BJ (cell line): ENCODE results near the gene SMIM12. TPM values are rescaled to one million over a fixed set of nuclear protein-coding genes. Genes with fewer than 3 reads are reported as not detected.

Source experiments
- CTCF ChIA-PET: fragments of 350-600 bp; formaldehyde crosslinking; extraction: SDS; loops from one replicate; lab custom pipeline; 2021; ENCODE audit warnings: antibody characterized with exemption, inconsistent platforms; lab: Yijun Ruan, JAX
- POLR2A ChIA-PET: fragments of 300-600 bp; sonication (Branson Sonifier 250); formaldehyde crosslinking; extraction: SDS; loops from one replicate; lab custom pipeline; 2021; ENCODE audit warnings: antibody characterized with exemption; lab: Charles Lee
- DNase-seq: peaks from one replicate; pipeline ENCODE4 v3.0.0-alpha.2; 2011; ENCODE audit warnings: low read depth
- H3K27me3 ChIP-seq: 2 replicates; pipeline ENCODE4 v1.6.0; 2011; ENCODE audit warnings: low read length; ENCODE audit not compliant: control insufficient read depth, insufficient read depth
- H3K36me3 ChIP-seq: 2 replicates; pipeline ENCODE4 v1.5.1; 2011; ENCODE audit warnings: low read length; ENCODE audit not compliant: control insufficient read depth, insufficient read depth
- H3K4me3 ChIP-seq: 2 replicates; pipeline ENCODE4 v1.5.1; 2011; ENCODE audit warnings: low read depth, mild to moderate bottlenecking, control low read depth, low read length
- polyA plus RNA-seq: library from polyadenylated mRNA; depleted of rRNA; stranded (reverse); fragments of >200 nt; gene quantifications from 2 replicates; pipeline ENCODE4 v1.2.3, GENCODE V29; 2011
- TF ChIP-seq, protein P1 (sequence below): IDR thresholded peaks from 2 replicates; pipeline ENCODE4 v1.5.1; 2011; ENCODE audit warnings: low read depth, mild to moderate bottlenecking, control low read depth, inconsistent platforms, low read length, moderate library complexity; ENCODE audit not compliant: insufficient read depth

The SMIM12 gene
- polyA plus RNA-seq, 1 experiment, result 44.8 TPM

DNA sequence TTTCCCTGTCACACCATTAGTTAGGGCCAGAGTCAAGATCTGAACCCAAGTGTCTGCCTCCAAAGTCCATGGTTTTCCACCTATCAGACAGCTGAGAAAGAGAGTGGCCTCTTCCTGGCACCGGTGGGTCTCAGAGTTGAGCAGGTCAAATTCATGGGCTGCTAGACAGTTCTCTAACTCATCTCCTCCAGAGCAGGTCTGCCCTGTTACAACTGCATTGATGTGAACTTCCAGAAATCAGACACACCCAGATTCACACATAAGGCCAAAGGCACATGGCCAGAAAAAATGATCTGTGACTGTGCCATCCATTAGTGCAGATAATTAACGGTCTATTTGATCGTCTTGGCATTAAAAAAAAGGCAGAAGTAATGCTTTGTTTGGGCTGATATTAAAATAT is 17.5 kb downstream of the SMIM12 start:
- ChIA-PET CTCF (interaction anchor here (0.8 to 3.6 kb wide), 3 partner anchors 11 to 24 kb away, joined by 3 to 24 read pairs (median 3); partner anchors contain the start of gene SMIM12), POLR2A (no interaction called here)
- DNase-seq, result no peak
- Histone ChIP-seq H3K36me3 (peaks cover 2% of the 10 kb centered on the region; the same call in 1 of the 2 replicates), H3K27me3 (no peaks in the 10 kb centered on the region), H3K4me3 (no peak overlapping the region)
- TF ChIP-seq, protein P1, sequence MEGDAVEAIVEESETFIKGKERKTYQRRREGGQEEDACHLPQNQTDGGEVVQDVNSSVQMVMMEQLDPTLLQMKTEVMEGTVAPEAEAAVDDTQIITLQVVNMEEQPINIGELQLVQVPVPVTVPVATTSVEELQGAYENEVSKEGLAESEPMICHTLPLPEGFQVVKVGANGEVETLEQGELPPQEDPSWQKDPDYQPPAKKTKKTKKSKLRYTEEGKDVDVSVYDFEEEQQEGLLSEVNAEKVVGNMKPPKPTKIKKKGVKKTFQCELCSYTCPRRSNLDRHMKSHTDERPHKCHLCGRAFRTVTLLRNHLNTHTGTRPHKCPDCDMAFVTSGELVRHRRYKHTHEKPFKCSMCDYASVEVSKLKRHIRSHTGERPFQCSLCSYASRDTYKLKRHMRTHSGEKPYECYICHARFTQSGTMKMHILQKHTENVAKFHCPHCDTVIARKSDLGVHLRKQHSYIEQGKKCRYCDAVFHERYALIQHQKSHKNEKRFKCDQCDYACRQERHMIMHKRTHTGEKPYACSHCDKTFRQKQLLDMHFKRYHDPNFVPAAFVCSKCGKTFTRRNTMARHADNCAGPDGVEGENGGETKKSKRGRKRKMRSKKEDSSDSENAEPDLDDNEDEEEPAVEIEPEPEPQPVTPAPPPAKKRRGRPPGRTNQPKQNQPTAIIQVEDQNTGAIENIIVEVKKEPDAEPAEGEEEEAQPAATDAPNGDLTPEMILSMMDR, result no peak

DNA sequence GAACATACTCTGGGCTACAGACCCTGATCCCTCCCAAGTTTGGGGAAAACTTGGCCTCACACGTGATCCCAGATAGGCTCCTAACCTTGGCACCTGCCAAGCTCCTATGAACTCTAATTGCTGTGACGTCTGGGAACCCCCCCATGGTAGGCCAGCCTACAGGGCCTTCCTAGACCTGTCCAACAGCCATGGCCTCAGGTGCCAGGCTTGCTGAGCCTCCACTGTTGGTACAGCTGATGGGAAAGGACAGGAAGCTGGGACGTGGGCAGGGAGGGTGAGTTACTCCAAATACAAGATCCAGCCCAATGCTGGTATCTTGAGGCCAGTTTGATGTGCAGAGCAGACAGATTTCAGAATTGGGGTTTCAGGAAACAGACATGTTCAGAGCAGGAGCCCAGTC is 19.1 kb downstream of the SMIM12 start:
- ChIA-PET POLR2A (no interaction called here), CTCF (interaction anchor here (1.8 kb wide), 1 partner anchor 12 kb away, joined by 9 read pairs; no protein-coding TSS in a partner anchor)

DNA sequence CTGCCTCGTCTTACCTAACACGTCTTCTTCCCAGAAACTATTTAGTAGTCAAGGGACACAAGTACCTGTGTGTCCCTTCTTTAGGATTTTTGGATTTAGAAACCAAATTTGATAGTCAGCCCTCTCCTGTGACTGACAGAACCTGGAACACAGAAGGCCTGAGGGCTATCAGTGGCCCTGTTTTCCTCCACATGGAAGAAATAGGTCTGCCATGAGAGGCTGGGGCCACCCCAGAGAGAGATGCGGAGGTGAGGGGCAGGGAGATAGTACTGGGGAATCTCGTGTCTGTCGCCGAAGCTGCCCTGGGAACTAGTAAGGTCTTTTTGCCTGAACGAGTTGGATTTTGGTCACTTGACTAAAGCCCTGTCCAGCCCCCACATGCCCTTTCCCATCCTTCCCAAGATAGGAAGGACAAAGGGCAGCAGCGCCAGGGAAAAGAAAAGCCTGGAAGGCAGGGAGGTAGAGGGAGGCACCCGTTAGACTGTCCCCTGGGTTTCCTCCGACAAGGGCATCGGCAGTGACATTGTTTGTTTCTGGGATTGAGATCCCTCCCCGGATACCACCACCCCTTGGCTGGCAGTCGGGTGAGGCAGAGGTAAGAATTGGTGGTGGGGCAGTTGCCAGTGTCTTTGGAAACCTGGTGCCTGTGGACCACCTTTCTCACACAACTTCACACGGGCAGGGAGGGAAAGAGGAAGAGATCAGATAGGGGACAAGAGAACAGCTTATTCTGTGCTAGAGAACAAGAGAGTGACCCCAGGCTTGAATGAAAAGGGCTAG is 19.8 kb downstream of the SMIM12 start:
- Histone ChIP-seq H3K36me3 (no peaks in the 10 kb centered on the region), H3K4me3 (no peak overlapping the region), H3K27me3 (no peaks in the 10 kb centered on the region)
- DNase-seq, result no peak
- POLR2A ChIA-PET, result no interaction called here
- CTCF ChIA-PET, result interaction anchor here (1.8 kb wide), 1 partner anchor 13 kb away, joined by 9 read pairs; no protein-coding TSS in a partner anchor
- TF ChIP-seq, protein P1, result no peak

More for the DNA sequence above, 19.1 kb downstream of the SMIM12 start:
- Histone ChIP-seq H3K36me3 (peaks cover under 1% of the 10 kb centered on the region; the same call in 1 of the 2 replicates), H3K4me3 (no peak overlapping the region), H3K27me3 (no peaks in the 10 kb centered on the region)
- TF ChIP-seq, protein P1, result no peak
- no peak for DNase-seq

DNA sequence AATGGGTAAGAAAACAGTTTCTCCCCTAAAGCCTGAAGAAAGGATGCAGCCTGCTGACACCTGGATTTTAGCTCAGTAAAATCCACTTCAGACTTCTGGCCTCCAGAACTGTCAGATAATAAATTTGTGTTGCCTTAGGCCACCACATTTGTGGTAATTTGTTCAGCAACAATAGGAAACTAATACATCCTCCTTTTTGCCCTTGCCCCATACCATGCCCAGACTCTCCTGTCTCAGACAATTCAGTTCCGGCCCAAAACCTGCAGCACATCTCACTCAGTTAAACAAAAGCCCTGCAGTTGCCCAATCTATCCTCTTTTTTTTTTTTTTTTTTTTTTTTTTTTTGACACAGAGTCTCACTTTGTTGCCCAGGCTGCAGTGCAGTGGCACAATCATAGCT is 25.8 kb downstream of the SMIM12 start:
- CTCF ChIA-PET, result interaction anchor here (1.4 kb wide), 1 partner anchor 47 kb away, joined by 3 read pairs; no protein-coding TSS in a partner anchor
- Histone ChIP-seq H3K36me3 (no peaks in the 10 kb centered on the region), H3K27me3 (no peaks in the 10 kb centered on the region), H3K4me3 (no peak overlapping the region)
- TF ChIP-seq, protein P1, result no peak
- POLR2A ChIA-PET, result no interaction called here
- no peak for DNase-seq

DNA sequence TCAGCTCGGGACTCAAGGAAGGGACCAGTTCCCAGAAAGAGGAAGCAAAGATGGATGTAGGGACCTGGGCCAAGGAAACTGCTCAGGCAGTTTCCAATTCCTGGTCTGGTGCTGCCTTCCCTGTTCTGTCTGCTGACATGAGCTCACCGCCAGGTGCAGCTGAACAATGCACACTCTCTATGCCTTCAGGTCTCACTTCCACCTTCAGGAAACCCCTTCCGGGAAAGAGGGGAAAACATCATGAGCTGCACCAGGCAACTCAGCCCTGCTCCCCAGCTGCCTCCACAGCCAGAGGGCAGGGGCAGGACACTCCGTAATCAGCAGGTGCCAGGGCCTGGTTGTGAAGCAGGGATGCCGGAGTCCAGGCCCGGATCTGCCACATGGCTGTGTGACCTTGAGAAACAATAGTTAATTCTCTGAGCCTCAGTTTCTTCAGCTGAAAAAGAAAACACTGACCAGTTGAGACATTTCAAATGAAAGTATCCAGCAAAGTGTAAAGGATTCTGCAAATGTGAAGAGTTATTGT is 27.8 kb downstream of the SMIM12 start:
- Histone ChIP-seq H3K36me3 (no peaks in the 10 kb centered on the region), H3K27me3 (no peaks in the 10 kb centered on the region), H3K4me3 (no peak overlapping the region)
- DNase-seq, result no peak
- ChIA-PET CTCF (interaction anchor here (1.1 to 1.4 kb wide), 2 partner anchors 21 to 45 kb away, joined by 3 to 6 read pairs; no protein-coding TSS in a partner anchor), POLR2A (no interaction called here)
- TF ChIP-seq, protein P1, result no peak
